GM18870 (cell line): ENCODE measurements around the gene IFNA2.
"Not testable (repeated sequence)": the region's sequence is repeated elsewhere in the genome, so short reads cannot be mapped to it uniquely, and the experiment has no call there.

Source experiments
- ATAC-seq: cut with Tn5 transposase; IDR thresholded peaks from one replicate; pipeline ENCODE4 v1.9.1; 2021; ENCODE audit warnings: moderate library complexity; ENCODE audit not compliant: unreplicated experiment

Gene IFNA2

GRCh38 chr9:21383627-21384026 is 1.6 kb downstream of the IFNA2 start:
- no peak for ATAC-seq

DNA sequence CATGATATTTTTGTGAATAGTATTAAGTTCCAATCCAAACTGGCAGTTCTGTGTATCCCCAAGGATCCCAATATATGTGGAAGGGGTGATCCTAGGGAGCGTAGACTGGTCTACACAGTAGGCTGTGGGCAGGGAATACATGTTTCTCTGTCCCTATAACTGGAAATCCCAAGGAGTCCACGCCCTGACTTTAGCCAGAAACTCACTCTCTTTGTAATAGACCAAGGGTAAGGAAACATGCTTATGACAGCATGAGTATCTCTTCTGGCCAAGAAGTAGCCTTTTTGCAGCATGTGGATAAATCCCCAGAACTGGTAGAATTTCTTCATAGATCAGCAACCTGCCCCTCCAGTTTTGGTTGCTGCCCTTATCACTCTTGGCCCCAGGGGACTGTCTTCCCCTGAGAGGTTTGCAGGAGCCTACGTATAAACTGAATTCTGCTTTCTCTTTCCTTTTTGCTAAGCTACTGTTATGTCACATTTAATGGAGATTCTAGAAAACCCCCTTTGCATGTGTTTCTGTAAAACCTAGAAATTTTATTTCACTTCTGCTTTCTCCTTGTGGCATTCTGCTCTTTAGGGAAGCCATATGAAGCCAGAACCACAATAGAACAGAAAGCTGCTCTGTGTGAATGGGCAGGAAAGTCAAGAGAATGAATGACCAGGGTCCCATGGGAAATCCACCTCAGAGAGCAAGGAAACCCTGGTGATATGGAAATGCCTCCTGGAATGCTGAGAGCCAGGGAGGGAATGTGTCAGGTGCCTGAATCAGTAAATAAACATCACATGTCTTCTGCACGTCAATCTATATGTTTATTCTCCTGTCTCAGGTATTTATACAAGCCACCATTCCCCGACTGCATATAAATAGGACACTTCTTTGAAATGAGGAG is 3.5 kb downstream of the IFNA2 start:
- peak; percentile 98 for ATAC-seq

GRCh38 chr9:21371467-21371866 is 13.7 kb downstream of the IFNA2 start:
- ATAC-seq: not testable (repeated sequence)

GRCh38 chr9:21367957-21368356 is 17.2 kb downstream of the IFNA2 start, which contains the start of gene IFNA13:
TSS of gene IFNA13 (minus strand) at chr9:21368057. CDS start at chr9:21368010, 47 bp downstream.
- ATAC-seq: no peak

DNA sequence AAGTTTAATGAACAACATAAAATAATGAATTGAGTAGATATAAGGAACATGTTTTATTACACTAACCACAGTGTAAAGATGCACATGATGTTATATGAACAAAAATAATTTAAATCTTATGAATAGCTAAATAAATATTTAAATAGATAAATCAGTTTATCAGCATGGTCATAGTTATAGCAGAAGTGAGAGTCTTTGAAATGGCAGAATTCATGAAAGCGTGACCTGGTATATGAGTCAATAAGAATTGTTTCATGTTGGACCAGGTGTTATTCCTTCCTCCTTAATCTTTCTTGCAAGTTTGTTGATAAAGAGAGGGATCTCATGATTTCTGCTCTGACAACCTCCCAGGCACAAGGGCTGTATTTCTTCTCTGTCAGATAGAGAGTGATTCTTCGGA is 18.0 kb downstream of the IFNA2 start:
- ATAC-seq: peak; percentile 92

DNA sequence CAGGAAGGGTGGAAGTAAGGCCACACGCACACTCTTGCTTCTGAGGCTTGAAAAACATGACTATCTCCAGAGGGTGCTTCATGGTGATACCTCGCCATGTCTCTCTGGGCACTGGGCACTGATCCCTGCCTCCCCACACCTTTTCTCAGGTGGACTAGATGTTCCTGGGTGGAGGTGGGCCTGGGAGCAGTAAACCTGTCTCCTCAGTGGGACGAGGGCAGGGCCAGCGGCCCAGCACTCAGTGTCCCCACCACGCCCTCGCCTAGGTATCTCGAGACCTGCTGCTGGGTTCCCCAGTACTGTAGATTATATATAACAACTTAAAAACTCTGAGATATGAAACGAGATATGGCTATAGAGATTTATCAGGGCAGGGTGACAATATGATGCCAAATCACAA is 22.9 kb downstream of the IFNA2 start:
- ATAC-seq: no peak

DNA sequence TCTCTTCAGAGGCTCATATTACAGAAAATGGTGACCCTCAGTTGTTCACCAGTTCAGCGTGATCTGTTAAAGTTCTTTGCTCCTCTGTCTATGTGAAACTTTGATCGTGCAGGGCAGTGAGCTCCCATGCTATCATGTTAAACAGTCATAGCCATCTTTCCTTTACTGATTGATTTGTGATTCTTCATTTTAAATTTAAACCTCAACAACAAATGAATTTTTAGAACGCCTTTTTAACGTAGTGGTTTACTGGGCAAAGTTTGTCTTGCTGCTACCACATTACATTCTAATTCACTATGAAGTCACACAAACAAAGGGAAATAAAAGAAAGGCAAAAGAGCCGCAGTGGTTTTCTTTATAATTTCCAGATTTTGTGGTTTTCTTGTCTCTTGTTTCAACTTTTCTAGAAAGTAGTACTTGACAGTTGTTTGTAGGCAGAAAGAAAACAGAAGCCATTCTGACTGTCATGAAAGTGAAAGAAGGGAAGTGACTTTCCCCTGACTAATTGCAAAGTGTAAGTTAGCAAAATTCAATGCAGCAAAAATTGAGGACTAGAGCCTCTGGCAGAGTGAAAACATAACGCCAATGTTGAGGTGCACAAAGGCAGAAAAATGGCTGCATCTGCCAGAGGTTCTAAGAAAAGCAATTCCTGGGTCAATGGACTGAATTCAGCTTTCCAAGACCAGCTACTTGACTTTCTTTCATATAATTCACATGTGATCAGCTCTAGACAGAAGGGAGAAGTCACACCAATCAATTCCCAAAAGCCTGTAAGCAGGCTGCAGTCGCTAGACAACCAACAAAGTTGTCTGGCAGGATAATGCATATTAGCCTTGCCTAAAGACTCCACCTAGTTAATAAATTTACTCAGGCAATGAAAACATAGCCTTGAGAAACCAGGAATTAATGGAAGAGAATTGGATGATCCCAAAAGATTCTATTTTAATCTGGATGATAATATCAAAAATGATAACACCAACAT is 27.4 kb downstream of the IFNA2 start:
- ATAC-seq: peak; percentile 90

DNA sequence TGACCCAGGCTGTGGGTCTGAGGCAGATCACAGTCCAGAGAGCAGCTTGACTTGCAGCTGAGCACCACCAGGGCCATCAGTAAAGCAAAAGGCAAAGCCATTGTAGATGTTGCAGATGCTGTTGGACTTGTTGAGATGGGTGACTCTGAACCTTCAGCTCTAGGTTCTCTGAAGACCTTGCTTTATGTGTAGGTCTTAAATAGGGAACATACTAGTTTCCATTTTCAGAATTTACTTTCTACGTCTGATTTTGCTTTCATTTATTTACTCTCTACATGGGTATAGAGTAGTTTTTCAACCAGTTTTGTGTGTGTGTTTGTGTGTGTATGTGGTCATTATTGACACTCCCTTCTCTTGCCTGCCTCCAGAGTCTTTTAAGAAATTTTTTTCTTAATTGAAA is 34.4 kb downstream of the IFNA2 start, which contains the start of gene IFNA6:
IFNA6 (minus strand) TSS at position 101 of the 400 bp plus-strand sequence; CDS start at position 101, 0 bp downstream.
- ATAC-seq: no peak

- no peak for ATAC-seq
Measured at GRCh38 chr9:21348430-21348970, 36.7 kb downstream of the IFNA2 start.

- ATAC-seq: no peak
Measured at GRCh38 chr9:21340735-21341134, 44.5 kb downstream of the IFNA2 start.

DNA sequence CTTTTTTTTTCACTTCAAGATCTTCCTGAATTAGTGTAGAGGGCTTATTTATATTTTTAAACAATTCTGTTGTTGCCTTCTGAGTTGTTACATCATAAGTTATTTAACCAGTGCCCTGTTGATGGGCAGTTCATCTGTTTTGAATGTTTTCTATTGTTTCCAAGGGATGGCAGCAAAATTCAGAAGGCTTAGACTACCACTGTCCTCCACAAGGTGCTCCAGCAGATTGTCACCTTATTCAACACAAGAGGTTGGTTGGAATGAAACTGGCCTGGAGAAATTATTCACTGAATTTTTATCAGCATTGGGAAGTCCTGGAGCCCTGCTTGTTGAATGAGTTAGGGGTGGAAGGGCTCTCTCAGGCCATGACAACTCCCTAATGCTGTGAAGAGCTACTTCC is 48.7 kb downstream of the IFNA2 start:
- no peak for ATAC-seq

GRCh38 chr9:21334701-21335632 is 50.2 kb downstream of the IFNA2 start, which contains the start of gene KLHL9:
TSS of gene KLHL9 (minus strand) at chr9:21335404. CDS start at chr9:21334859, 545 bp downstream.
- ATAC-seq: peak; percentile 72
